ENCODE measurements around the gene MTUS2. TPM values are rescaled to one million over a fixed set of nuclear protein-coding genes. Genes with fewer than 3 reads are reported as not detected.
"Not testable (repeated sequence)": the region's sequence is repeated elsewhere in the genome, so short reads cannot be mapped to it uniquely, and the experiment has no call there.

Gene MTUS2
- total RNA-seq, 4 donors from 2014 or later: 0.44 to 1.1 (median 0.48) TPM; not detected in 1

DNA sequence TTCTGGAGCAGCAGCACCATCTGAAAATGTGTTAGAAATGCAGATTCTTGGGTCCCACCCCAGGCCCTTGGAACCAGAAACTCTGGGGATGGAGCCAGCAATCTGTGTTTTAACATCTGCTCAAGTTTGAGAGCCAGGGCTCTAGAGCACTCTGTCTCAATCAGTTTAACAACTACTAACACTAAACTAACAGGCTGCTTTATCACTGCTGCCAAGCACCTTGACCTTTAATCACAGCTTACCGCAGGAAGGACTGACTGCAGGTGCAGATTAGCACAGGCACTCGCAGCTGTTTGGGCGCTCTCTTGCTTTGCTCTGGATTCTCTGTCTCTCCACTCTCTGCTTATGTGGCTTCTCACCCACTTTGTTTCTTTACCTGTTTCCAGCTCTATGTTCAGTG, 163.5 kb downstream of the MTUS2 start:
- DNase-seq (ENCODE audit: low spot score) (no peak), ATAC-seq (ENCODE audit: low FRiP score) (no peak)
- no peak for TF ChIP-seq CTCF (IDR thresholded peaks at IDR 0.05)

DNA sequence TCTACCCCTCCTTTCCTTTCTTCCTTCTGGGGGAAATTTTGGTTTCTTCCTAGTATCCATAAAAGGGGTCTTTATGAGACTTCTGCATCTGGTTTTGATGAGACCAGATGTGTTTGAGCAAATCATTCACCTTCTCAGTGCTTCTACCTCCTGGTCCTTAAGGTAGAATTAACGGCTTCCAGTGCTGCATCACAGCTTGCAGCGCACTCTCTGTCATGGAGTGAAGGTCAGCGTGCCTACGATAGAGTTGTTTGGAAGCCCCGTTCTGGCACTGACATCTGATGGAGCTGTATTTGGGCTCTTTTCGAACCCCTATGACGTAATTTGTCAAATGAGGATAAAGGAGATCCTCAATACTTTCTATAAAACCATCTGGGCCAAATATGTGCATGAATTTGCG, 164.2 kb downstream of the MTUS2 start:
- no peak for TF ChIP-seq CTCF (IDR thresholded peaks at IDR 0.05)
- ATAC-seq (ENCODE audit: low FRiP score) (no peak), DNase-seq (ENCODE audit: low spot score) (no peak)

- ATAC-seq (ENCODE audit: low FRiP score) (no peak), DNase-seq (ENCODE audit: low spot score) (no peak)
- no peak for TF ChIP-seq CTCF (IDR thresholded peaks at IDR 0.05)
These were observed 164.7 kb downstream of the MTUS2 start for GRCh38 chr13:28984825-28985224.

GRCh38 chr13:28990378-28990777, 170.2 kb downstream of the MTUS2 start:
- not testable (repeated sequence) for ATAC-seq (ENCODE audit: low FRiP score); DNase-seq (ENCODE audit: low spot score)

DNA sequence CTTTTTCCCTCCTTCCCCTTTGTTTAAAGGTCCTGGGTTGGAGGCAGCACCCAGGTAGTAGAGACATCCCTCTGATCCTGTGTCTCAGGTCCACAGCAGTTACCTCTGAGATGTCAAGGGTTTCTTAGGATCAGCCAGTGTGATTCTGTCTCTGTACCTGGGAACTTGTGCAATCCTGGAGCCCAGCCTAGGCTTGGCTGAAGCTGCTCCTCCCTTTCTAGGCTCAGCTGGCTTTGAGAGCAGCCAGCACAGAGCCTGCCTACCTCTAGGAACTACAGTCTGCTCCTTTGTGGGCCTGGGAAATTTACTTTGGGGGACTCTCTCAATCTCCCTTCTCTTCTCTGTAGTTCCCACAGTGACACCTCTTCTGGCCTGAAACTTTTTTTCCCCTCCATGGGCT, 171.6 kb downstream of the MTUS2 start:
- no peak for TF ChIP-seq CTCF (IDR thresholded peaks at IDR 0.05)
- no peak for ATAC-seq (ENCODE audit: low FRiP score)
- no peak for DNase-seq (ENCODE audit: low spot score)

GRCh38 chr13:29000826-29001225, 180.7 kb downstream of the MTUS2 start:
- DNase-seq (ENCODE audit: low spot score) (no peak), ATAC-seq (ENCODE audit: low FRiP score) (no peak)
- TF ChIP-seq CTCF (IDR thresholded peaks at IDR 0.05): no peak

DNA sequence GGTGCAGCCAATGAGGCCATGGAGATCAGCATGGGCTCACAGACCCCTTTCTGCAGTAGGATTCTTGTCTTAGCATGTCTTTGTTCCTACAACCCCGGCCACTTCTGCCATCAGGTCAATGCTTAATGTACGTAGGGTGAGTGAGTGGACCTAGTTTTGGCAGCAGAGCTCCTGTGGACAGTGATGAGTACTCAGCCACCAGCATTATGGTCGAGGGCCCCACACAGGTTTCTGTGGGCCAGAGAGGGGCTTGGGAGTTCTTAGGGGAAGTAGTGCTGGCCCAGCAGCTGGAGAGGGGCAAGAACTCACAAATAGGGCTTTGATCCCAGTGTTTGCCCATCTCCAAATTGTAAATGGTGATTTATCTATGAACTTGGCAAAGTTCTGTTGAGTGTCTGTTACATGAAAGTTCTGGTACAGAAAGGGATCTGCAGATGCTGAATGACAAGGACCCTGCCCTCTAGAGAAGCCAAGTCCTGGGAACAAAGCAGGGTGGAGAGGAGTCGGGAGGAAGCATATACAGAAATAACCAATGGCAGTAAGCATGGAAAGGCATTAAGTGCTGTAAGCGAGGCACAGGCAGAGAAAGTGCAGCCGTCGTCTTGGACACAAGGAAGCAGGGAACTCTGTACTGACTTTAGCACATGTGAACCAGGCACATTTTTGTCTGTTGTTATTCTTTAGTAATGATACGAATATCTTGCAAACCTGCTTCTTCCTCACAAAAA, 185.1 kb downstream of the MTUS2 start:
- ATAC-seq (ENCODE audit: low FRiP score) (no peak), DNase-seq (ENCODE audit: low spot score) (no peak)
- no peak for TF ChIP-seq CTCF (IDR thresholded peaks at IDR 0.05)
